Umbilical cord (tissue), 2 donors: ENCODE measurements around the gene ALG12. TPM values are rescaled to one million over a fixed set of nuclear protein-coding genes. Genes with fewer than 3 reads are reported as not detected.

ENCODE experiments used
- DNase-seq: peaks from one replicate; pipeline ENCODE4 v3.0.0-alpha.2; 2015; ENCODE audit warnings: low spot score
- total RNA-seq: library from RNA; depleted of rRNA; stranded (reverse); fragments of >200 nt; gene quantifications from one replicate; pipeline ENCODE4 v1.2.3, GENCODE V29; 2014; ENCODE audit warnings: low replicate concordance; ENCODE audit not compliant: insufficient read depth

The ALG12 gene
- total RNA-seq, 1 donor from 2014 or later: 13.7 TPM

DNA sequence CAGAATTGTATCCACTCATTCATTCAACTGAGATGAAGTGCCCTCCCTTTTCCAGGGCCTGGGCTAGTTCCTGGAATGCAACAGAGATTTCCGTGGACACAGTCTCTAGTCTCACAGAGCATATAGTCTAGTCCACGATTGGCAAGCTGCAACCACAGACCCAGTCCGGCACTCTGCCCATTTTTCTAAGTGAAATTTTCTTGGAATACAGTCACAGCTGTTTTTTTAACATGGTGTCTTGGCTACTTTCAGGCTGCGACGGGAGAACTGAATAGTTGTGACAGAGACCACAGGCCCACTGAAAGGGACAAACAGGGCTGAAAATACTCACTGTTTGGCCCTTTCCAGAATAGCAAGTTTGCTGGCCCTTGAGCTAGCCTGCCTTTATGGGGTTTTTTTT is 29.2 kb downstream of the ALG12 start:
- DNase-seq: no peak

GRCh38 chr22:49887702-49888101 is 30.5 kb downstream of the ALG12 start:
- no peak for DNase-seq

GRCh38 chr22:49887064-49887451 is 31.2 kb downstream of the ALG12 start:
- DNase-seq: no peak

DNA sequence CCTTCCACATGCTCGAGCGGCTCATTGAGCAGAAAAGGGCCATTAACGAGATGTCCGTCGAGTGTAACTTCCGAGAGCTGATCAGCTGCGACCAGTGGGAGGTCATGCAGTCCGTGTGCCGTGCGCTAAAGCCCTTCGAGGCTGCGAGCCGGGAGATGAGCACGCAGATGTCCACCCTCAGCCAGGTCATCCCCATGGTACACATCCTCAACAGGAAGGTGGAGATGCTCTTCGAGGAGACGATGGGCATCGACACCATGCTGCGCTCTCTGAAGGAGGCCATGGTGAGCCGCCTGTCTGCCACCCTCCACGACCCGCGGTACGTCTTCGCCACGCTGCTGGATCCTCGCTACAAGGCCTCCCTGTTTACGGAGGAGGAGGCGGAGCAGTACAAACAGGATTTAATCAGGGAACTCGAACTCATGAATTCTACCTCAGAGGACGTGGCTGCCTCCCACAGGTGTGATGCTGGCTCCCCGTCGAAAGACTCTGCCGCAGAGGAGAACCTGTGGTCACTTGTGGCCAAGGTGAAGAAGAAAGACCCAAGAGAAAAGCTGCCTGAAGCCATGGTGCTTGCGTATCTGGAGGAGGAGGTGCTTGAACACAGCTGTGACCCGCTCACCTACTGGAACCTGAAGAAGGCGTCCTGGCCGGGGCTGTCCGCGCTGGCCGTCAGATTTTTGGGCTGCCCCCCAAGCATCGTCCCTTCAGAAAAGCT is 31.7 kb downstream of the ALG12 start:
- no peak for DNase-seq

DNA sequence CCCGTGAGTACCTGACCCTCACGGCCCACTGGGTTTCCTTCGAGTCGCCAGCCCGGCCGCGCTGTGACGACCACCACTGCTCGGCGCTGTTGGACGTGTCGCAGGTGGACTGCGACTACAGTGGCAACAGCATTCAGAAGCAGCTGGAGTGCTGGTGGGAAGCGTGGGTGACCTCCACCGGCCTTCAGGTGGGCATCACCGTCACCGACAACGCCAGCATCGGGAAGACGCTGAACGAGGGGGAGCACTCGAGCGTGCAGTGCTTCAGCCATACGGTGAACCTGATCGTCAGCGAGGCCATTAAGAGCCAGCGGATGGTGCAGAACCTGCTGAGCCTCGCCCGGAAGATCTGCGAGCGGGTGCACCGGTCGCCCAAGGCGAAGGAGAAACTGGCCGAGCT is 32.4 kb downstream of the ALG12 start:
- DNase-seq: no peak

DNA sequence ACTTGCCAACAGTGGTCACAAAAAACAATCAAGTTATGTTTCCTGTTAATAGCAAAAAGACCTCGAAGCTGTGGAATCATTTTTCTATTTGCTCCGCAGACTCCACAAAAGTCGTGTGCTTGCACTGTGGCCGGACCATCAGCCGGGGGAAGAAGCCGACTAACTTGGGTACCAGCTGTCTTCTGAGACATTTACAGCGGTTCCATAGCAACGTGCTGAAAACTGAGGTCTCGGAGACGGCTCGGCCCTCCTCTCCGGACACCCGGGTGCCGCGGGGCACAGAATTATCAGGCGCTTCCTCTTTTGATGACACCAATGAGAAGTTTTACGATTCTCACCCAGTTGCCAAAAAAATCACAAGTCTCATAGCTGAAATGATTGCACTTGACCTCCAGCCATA is 33.0 kb downstream of the ALG12 start:
- no peak for DNase-seq

DNA sequence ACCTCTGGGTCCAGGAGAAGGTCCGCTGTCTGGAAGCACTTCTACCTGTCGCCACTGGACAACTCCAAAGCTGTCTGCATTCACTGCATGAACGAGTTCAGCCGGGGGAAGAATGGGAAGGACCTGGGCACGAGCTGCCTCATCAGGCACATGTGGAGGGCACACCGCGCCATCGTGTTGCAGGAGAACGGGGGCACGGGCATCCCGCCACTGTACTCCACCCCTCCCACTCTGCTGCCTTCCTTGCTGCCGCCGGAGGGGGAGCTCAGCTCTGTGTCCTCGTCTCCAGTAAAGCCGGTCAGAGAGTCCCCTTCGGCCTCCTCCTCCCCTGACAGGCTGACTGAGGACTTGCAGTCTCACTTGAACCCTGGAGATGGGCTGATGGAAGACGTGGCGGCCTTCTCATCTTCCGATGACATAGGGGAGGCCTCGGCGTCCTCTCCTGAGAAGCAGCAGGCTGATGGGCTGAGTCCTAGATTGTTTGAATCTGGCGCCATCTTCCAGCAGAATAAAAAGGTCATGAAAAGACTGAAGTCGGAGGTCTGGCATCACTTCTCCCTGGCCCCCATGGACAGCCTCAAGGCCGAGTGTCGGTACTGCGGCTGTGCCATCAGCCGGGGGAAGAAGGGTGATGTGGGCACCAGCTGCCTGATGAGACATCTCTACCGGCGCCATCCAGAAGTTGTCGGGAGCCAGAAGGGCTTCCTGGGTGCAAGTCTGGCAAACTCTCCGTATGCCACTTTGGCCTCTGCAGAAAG is 33.6 kb downstream of the ALG12 start:
- no peak for DNase-seq

DNA sequence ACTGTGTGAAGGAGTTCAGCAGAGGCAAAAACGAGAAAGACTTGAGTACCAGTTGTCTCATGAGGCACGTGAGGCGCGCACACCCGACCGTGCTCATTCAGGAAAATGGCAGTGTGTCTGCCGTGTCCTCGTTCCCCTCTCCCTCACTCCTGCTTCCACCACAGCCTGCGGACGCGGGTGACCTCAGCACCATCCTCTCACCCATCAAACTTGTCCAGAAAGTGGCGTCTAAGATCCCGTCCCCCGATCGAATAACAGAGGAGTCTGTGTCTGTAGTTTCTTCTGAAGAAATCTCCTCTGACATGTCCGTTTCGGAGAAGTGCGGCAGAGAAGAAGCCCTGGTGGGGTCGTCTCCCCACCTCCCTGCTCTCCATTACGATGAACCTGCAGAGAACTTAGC is 34.2 kb downstream of the ALG12 start:
- no peak for DNase-seq

GRCh38 chr22:49883294-49883640 is 35.0 kb downstream of the ALG12 start:
- no peak for DNase-seq

DNA sequence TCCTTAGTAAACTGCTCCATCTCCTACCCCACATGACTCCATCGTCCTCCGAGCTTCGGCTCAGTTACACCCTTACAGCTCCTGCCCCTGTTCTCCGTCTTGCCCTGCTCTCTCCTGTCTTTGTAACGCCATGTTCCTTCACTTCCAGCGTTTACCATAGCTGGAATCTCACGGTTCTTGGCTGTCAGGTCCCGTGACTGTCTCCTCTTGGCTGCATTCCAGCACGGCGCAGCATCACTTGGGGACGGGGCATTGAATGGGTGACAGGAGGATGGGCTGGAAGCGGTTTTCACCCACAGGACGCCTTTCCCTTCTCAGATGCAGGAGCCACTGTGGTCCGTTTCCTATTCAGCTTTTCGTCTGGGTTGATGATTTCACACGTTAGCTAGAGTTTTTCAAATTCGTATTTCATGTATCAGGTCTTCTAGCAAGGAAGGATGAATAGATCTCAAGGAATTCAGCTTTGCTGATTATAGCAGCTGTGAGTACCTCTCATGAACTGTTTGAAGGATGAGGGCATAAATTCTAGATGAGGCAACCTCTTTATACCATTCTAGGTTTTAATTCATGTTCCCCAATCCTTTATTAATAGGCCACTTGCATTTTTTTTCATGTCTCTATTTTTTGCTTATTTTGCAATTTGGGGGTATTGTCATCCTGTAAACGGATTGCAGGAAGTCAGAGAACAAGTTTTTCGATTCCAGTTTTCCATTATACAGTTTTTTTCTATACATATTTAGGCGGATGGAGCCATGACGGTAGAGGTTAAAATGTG is 35.5 kb downstream of the ALG12 start:
- no peak for DNase-seq

GRCh38 chr22:49881856-49882255 is 36.4 kb downstream of the ALG12 start:
- no peak for DNase-seq

GRCh38 chr22:49880281-49880680 is 38.0 kb downstream of the ALG12 start:
- no peak for DNase-seq

DNA sequence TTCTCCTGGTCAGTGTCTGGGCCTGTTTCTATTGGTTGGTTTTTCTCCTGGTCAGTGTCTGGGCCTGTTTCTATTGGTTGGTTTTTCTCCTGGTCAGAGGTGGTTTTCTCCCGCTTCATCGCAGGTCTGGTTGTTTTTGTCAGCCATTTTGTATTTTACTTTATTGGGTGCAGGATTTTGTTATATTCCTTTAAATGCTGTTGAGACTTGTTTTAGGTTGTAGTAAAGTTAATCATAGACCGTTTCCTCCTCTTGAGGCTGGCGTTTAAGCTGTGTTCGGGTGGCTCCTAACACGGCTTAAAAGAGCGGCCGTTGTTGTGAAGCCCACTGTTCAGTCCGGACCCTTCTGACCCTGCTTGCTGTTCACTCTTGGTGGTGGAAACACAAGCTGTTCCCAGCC is 38.4 kb downstream of the ALG12 start:
- DNase-seq: no peak

DNA sequence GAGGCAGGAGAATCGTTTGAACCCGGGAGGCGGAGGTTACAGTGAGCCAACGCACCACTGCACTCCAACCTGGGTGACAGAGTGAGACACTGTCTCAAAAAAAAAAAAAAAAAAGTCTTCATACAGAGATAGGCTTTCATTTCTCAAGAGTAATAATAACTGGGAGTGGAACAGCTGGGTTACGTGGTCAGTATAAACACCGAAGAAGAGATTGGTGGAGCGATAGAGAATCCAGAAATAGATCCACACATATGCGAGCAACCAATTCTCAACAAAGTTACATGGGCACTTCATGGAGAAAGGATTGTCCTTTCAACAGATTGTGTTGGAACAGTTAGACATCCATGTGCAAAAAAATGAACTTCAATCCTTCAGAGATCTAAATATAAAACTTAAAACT is 40.0 kb downstream of the ALG12 start:
- no peak for DNase-seq

GRCh38 chr22:49877642-49878041 is 40.6 kb downstream of the ALG12 start:
- DNase-seq: no peak

DNA sequence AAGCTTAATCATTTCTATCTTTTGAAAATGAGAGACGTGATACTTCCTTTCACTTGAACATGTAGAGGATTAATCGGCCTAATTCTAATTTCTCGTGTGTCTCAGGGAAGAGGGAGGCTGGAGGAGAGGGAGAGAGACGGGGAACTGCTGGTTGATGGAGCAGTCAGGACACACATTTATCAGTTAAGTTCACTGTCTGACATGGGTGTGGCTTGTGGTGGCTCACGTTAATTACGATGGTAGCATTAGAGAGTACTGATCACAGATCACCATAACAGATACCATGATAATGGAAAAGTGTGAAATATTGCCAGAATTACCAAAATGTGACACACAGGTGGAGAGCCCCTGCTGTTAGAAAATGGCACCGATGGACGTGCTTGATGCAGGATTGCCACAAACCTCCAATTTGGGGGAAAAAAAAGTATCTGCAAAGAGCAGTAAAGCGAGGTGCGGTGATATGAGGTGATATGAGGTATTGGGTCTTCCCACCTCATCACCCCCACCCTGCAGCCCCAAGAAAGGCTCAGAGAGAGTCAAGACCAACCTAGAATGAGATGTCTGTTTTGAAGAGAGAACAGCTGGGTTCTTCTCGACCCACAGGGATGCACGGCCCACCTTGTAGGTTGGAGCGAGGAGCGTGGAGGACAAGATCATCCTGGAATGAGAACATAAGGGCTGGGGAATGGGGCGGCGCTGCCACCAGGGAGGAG is 44.9 kb downstream of the ALG12 start:
- DNase-seq: no peak

DNA sequence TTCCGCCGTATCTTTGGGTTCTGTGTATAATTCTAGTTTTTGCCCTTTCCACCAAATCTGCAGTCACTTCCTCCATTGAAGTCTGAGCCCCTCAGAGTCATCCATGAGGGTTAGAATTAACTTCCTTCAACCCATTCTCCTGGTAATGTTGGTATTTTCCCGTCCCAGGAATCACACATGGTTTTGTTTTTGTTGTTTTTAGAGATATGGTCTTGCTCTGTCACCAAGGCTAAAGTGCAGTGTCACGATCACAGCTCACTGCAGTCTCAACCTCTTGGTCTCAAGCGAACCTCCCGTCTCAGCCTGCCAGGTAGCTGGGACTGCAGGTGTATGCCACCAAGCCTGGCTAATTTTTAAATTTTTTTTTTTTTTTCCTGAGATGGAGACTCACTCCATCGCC is 45.9 kb downstream of the ALG12 start:
- no peak for DNase-seq

DNA sequence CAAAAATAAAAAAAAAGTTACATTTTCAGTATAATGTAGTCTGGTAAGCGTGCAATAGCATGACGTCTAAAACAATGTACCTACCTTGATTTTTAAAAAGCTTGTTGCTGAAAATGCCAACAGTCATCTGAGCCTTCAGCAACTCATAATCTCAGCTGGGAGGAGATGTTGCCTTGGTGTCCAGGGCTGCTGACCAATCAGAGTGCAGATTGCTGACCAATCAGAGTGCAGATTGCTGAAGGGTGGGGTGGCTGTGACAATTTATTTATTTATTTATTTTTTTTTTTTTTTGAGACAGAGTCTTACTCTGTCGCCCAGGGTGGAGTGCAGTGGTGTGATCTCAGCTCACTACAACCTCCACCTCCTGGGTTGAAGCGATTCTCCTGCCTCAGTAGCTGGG is 46.8 kb downstream of the ALG12 start:
- DNase-seq: no peak

- no peak for DNase-seq
These were observed 48.2 kb downstream of the ALG12 start for GRCh38 chr22:49869845-49870712.

- no peak for DNase-seq
These were observed 49.0 kb downstream of the ALG12 start for GRCh38 chr22:49869086-49869830.
